ENCODE data around the gene VPS26C. TPM values are rescaled to one million over a fixed set of nuclear protein-coding genes. Genes with fewer than 3 reads are reported as not detected.

VPS26C gene
- total and polyA plus RNA-seq, 2 of the 13 experiments (the other 11 are each of a cell fraction or from before 2014, with no cell fraction given) = 30.3 to 39.7 TPM

- TF ChIP-seq, protein P1, sequence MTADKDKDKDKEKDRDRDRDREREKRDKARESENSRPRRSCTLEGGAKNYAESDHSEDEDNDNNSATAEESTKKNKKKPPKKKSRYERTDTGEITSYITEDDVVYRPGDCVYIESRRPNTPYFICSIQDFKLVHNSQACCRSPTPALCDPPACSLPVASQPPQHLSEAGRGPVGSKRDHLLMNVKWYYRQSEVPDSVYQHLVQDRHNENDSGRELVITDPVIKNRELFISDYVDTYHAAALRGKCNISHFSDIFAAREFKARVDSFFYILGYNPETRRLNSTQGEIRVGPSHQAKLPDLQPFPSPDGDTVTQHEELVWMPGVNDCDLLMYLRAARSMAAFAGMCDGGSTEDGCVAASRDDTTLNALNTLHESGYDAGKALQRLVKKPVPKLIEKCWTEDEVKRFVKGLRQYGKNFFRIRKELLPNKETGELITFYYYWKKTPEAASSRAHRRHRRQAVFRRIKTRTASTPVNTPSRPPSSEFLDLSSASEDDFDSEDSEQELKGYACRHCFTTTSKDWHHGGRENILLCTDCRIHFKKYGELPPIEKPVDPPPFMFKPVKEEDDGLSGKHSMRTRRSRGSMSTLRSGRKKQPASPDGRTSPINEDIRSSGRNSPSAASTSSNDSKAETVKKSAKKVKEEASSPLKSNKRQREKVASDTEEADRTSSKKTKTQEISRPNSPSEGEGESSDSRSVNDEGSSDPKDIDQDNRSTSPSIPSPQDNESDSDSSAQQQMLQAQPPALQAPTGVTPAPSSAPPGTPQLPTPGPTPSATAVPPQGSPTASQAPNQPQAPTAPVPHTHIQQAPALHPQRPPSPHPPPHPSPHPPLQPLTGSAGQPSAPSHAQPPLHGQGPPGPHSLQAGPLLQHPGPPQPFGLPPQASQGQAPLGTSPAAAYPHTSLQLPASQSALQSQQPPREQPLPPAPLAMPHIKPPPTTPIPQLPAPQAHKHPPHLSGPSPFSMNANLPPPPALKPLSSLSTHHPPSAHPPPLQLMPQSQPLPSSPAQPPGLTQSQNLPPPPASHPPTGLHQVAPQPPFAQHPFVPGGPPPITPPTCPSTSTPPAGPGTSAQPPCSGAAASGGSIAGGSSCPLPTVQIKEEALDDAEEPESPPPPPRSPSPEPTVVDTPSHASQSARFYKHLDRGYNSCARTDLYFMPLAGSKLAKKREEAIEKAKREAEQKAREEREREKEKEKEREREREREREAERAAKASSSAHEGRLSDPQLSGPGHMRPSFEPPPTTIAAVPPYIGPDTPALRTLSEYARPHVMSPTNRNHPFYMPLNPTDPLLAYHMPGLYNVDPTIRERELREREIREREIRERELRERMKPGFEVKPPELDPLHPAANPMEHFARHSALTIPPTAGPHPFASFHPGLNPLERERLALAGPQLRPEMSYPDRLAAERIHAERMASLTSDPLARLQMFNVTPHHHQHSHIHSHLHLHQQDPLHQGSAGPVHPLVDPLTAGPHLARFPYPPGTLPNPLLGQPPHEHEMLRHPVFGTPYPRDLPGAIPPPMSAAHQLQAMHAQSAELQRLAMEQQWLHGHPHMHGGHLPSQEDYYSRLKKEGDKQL (CRISPR knock-in tag; IDR thresholded peaks at IDR 0.05; ENCODE audit: low read depth) = 0 out of 2 replicates have a peak, but pooled peaks have one; percentile 45
- TF ChIP-seq ZNF746 (CRISPR knock-in tag; IDR thresholded peaks at IDR 0.05) (no peak), ZNF101 (CRISPR knock-in tag; IDR thresholded peaks at IDR 0.05; ENCODE audit: borderline replicate concordance, low read depth) (0 out of 2 replicates have a peak, but pooled peaks have one; percentile 48), KLF11 (CRISPR knock-in tag; IDR thresholded peaks at IDR 0.05) (peak; percentile 83), ZNF605 (CRISPR knock-in tag; IDR thresholded peaks at IDR 0.05) (peak; percentile 24; the same call in 1 of the 2 replicates), TAF1 (CRISPR knock-in tag; IDR thresholded peaks at IDR 0.05) (peak; percentile 82; the same call in 1 of the 2 replicates), MEF2D (CRISPR knock-in tag; IDR thresholded peaks at IDR 0.05) (peak; percentile 81), ZMYM3 (CRISPR knock-in tag; IDR thresholded peaks at IDR 0.05) (peak; percentile 49; the same call in 1 of the 2 replicates), NONO (IDR thresholded peaks at IDR 0.05) (no peak), NONO (CRISPR knock-in tag; conservative IDR thresholded peaks at IDR 0.05) (peak; percentile 81), SOX13 (IDR thresholded peaks at IDR 0.05) (no peak; the same call in 1 of the 2 replicates), SOX13 (CRISPR knock-in tag; conservative IDR thresholded peaks at IDR 0.05 in 1 of 2, IDR thresholded peaks at IDR 0.05 in 1 of 2) (peak in 1 of 2 experiments; percentile 60; a peak in 2 of 4 replicates), ZNF224 (CRISPR knock-in tag; IDR thresholded peaks at IDR 0.05) (0 out of 2 replicates have a peak, but pooled peaks have one; percentile 58), MAFG (CRISPR knock-in tag; IDR thresholded peaks at IDR 0.05) (no peak), ZNF674 (CRISPR knock-in tag; IDR thresholded peaks at IDR 0.05; ENCODE audit: low read depth) (0 out of 2 replicates have a peak, but pooled peaks have one; percentile 75), ZNF343 (CRISPR knock-in tag; IDR thresholded peaks at IDR 0.05) (peak; percentile 81), ADNP (CRISPR knock-in tag; IDR thresholded peaks at IDR 0.05) (no peak), ZNF274 (CRISPR knock-in tag; IDR thresholded peaks at IDR 0.05) (peak; percentile 95), ZBTB49 (CRISPR knock-in tag; IDR thresholded peaks at IDR 0.05; ENCODE audit: borderline replicate concordance) (no peak), RFX3 (CRISPR knock-in tag; IDR thresholded peaks at IDR 0.05) (no peak), ELF4 (CRISPR knock-in tag; IDR thresholded peaks at IDR 0.05; ENCODE audit: borderline replicate concordance) (peak; percentile 95)
- TF ChIP-seq, protein P2, sequence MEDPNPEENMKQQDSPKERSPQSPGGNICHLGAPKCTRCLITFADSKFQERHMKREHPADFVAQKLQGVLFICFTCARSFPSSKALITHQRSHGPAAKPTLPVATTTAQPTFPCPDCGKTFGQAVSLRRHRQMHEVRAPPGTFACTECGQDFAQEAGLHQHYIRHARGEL (CRISPR knock-in tag; IDR thresholded peaks at IDR 0.05) = 0 out of 2 replicates have a peak, but pooled peaks have one; percentile 55
These were observed 46.0 kb downstream of the VPS26C start (continued) for GRCh38 chr21:37220981-37221664.

All from HepG2 (cell line).